Dendritic cell treated with granulocyte-macrophage colony-stimulating factor and Interleukin-4, amounts not matched to agents 40 ng/mL and 50 ng/mL, for 4 days (primary cell): ENCODE data around the gene ZNF266.

Experiments used
- H3K27ac Mint-ChIP-seq: one replicate; pipeline ENCODE4 v1.8.0; 2022; ENCODE audit warnings: mild to moderate bottlenecking, mixed read lengths
- H3K27me3 Mint-ChIP-seq: one replicate; pipeline ENCODE4 v1.8.0; 2022; ENCODE audit warnings: mild to moderate bottlenecking, mixed read lengths
- H3K36me3 Mint-ChIP-seq: one replicate; pipeline ENCODE4 v1.8.0; 2022; ENCODE audit warnings: low read depth, mixed read lengths
- H3K4me1 Mint-ChIP-seq: one replicate; pipeline ENCODE4 v1.8.0; 2022; ENCODE audit warnings: low read depth, mixed read lengths
- H3K4me3 Mint-ChIP-seq: one replicate; pipeline ENCODE4 v1.8.0; 2022; ENCODE audit warnings: mild to moderate bottlenecking, moderate library complexity, mixed read lengths
- H3K9me3 Mint-ChIP-seq: one replicate; pipeline ENCODE4 v1.8.0; 2022; ENCODE audit warnings: mixed read lengths
- intact Hi-C: fragments of 100-400 bp; cut with micrococcal nuclease; formaldehyde crosslinking; loops from one replicate; pipeline ENCODE4 v1.15.0; 2022

The ZNF266 gene

DNA sequence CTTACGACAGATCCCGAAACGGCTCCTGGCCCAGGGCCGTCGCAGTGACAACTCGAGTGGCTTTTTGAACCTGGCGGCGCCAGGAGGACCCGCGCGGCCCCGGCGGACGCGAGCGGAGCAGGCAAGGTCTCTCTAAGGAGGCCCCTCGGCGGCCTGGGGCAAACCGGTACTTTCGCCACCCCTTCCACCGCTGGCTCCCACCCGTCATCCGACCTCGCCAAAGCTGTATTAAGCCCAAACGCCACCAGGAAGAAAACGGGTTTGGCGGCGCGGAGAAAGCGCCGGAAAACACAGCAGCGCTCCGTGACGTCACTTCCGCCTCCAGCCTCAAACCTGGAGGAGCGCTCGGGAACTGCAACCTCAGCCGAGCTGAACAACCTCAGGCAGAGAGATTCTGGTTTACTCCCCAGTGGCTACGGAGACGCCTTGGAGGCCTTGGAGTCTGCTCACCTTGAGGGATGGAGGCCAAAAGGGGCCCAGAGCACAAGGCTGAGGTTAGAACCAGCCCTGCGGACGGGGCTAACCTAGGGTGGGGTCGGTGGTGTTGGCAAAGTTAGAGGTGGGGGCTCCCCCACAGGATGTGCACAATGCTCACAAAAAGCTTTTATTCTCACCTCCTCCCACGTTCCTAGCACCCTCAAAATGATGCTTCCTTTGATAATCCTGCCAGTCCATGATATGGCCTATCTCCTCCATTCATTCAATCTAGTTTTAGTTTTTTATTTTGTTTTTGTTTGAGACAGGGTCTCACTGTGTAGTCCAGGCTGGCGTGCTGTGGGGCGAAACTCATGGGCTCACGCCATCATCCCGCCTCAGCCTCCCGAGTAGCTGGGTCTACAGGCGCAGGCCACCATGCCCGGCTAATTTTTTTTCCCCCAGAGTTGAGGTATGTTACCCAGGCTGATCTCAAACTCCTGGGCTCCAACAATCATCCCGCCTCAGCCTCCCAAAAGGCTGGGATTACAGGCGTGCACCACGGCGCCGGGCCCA, at the start of gene ZNF266:
TSS of gene ZNF266 (minus strand) at position 295 of the 990 bp plus-strand sequence. CDS start 15,484 bp downstream, outside the sequence.
- intact Hi-C loops: loop anchor here (10.0 kb wide), 1 partner anchor 149 kb away; the partner anchor contains the start of gene ZNF121
- H3K36me3 Mint-ChIP-seq: peaks cover 49% of the 10 kb centered on the region
- peaks cover 28% of the 10 kb centered on the region for H3K4me1 Mint-ChIP-seq
- peak within 1 kb of the TSS; percentile 91 for H3K27ac Mint-ChIP-seq
- peak within 1 kb of the TSS; percentile 88 for H3K4me3 Mint-ChIP-seq
- H3K27me3 Mint-ChIP-seq: no peaks in the 10 kb centered on the region
- H3K9me3 Mint-ChIP-seq: peaks cover 13% of the 10 kb centered on the region

DNA sequence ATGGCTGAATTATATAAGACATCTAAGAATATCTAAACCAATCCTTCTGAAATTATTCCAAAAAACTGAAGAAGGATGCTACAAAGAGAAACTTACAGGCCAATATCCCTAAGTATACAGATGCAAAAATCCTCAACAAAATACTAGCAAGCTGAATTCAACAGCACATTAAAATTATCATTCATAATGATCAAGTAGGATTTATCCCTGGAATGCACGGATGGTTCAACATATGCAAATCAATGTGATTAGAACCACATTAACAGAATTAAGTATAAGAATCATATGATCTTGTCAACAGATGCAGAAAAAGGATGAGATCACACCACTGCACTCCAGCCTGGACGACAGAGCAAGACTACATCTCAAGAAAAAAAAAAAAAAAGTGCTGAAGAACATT, 49.8 kb upstream of the ZNF266 start:
- peaks cover 70% of the 10 kb centered on the region for H3K9me3 Mint-ChIP-seq

DNA sequence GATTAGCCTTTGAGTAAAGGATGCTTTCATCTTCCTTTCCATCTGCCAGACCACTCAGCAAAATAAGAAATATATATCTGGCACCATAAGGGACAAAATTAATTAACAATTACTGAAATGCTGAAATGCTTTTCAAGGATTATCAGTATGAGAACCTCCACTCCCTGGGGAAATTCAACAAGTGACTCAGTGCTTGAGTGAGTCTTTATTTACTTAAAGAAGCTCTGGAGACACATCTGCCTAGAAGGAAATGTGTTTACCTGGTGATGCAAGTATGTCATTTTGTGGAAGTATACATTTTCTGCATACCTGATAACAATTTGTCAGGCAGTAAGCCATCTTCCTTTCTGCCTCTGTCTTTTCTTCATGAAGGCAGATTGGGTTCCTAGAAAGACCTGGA, 39.6 kb upstream of the ZNF266 start:
- no peaks in the 10 kb centered on the region for H3K4me1 Mint-ChIP-seq
- no peak overlapping the region for H3K4me3 Mint-ChIP-seq
- no peaks in the 10 kb centered on the region for H3K36me3 Mint-ChIP-seq
- peaks cover 90% of the 10 kb centered on the region for H3K9me3 Mint-ChIP-seq
- no peaks in the 10 kb centered on the region for H3K27me3 Mint-ChIP-seq
- H3K27ac Mint-ChIP-seq: no peak overlapping the region
- intact Hi-C loops: no loop called here

More for the DNA sequence above, 49.8 kb upstream of the ZNF266 start:
- no peaks in the 10 kb centered on the region for H3K4me1 Mint-ChIP-seq
- H3K36me3 Mint-ChIP-seq: no peaks in the 10 kb centered on the region
- H3K27ac Mint-ChIP-seq: no peak overlapping the region
- no peaks in the 10 kb centered on the region for H3K27me3 Mint-ChIP-seq
- no peak overlapping the region for H3K4me3 Mint-ChIP-seq
- intact Hi-C loops: no loop called here

DNA sequence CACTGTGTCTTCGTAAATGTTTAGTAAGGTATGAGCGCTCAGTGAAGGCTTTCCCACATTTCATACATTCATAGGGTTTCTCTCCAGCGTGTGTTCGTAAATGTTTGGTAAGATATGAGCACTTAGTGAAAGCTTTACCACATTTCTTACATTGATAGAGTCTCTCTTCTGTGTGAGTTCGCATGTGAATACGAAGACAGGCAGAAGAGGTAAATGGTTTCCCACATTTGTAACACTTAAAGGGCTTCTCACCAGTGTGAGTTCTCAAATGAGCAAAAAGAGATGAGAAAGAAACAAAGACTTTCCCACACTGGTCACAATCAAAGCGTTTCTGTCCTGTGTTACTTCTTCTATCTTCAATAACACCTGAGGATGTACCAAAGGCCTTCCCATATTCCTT, 31.8 kb upstream of the ZNF266 start:
- no peak overlapping the region for H3K4me3 Mint-ChIP-seq
- no peaks in the 10 kb centered on the region for H3K36me3 Mint-ChIP-seq
- H3K9me3 Mint-ChIP-seq: peaks cover 88% of the 10 kb centered on the region
- H3K27ac Mint-ChIP-seq: no peak overlapping the region
- intact Hi-C loops: no loop called here
- no peaks in the 10 kb centered on the region for H3K4me1 Mint-ChIP-seq
- H3K27me3 Mint-ChIP-seq: no peaks in the 10 kb centered on the region

DNA sequence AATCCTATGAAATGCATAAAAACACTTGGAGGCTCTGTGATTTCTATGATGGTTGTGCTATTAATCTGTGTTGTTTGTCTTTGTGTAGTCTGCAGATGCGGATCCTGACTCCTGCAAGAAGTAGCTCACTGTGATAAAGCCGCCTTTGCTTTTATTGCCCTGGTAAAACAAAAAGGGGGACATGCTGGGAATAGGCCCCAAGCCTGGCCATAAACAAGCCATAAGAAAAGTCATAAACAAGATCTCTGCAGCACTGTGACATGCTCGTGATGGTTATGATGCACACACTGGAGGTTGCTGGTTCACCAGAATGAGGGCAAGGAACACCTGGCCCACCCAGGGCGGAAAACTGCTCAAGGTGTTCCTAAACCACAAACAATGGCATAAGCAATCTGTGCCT, 26.6 kb upstream of the ZNF266 start:
- Mint-ChIP-seq H3K4me3 (no peak overlapping the region), H3K27ac (no peak overlapping the region), H3K27me3 (no peaks in the 10 kb centered on the region), H3K36me3 (no peaks in the 10 kb centered on the region), H3K9me3 (peaks cover 84% of the 10 kb centered on the region), H3K4me1 (no peaks in the 10 kb centered on the region)
- intact Hi-C loops: no loop called here

DNA sequence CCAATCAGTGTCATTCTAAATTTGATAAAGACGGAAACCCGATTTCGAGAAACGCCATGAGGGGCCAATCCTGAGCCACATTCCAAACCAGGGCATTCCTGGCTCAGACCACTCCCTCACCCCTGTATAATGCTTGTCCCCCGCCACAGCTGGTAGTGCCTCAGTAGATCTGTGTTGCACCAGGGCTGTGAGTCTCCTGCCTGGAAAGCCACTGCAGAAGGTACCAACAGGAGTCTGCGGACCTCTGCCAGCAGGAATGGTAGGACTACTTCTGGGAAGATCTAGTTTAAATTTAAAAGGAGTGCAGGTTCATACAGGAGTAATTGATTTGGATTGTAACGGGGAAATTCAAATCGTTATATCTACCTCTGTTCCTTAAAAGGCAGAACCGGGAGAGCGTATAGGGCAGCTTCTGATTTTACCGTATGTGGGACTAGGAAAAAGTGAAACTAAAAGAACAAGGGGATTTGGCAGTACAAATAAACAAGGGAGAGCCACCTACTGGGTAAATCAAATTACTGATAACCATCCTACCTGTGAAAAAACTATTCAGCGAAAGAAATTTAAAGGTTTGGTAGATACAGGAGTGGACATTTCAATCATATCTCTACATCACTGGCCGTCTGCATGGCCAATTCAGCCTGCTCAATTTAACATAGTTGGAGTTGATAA, 20.8 kb upstream of the ZNF266 start:
- intact Hi-C loops: no loop called here

DNA sequence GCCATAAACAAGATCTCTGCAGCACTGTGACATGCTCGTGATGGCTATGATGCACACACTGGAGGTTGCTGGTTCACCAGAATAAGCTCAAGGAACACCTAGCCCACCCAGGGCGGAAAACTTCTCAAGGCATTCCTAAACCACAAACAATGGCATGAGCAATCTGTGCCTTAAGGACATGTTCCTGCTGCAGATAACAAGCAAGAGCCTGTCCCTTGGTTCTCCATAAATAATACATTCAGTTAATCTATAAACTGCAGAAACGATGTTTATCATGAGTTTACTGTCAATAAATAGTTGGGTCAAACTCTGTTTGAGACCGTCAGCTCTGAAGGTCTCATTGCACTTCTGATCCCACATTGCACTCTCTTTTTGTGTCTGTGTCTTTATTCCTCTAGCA, 18.6 kb upstream of the ZNF266 start:
- H3K27me3 Mint-ChIP-seq: no peaks in the 10 kb centered on the region
- H3K36me3 Mint-ChIP-seq: no peaks in the 10 kb centered on the region
- peaks cover 73% of the 10 kb centered on the region for H3K9me3 Mint-ChIP-seq
- no peak overlapping the region for H3K4me3 Mint-ChIP-seq
- H3K4me1 Mint-ChIP-seq: no peaks in the 10 kb centered on the region
- no peak overlapping the region for H3K27ac Mint-ChIP-seq
- intact Hi-C loops: no loop called here

More for the DNA sequence above, 20.8 kb upstream of the ZNF266 start:
- H3K9me3 Mint-ChIP-seq: peaks cover 80% of the 10 kb centered on the region
- H3K36me3 Mint-ChIP-seq: no peaks in the 10 kb centered on the region
- no peaks in the 10 kb centered on the region for H3K4me1 Mint-ChIP-seq
- H3K27me3 Mint-ChIP-seq: no peaks in the 10 kb centered on the region
- H3K27ac Mint-ChIP-seq: no peak overlapping the region
- H3K4me3 Mint-ChIP-seq: no peak overlapping the region

DNA sequence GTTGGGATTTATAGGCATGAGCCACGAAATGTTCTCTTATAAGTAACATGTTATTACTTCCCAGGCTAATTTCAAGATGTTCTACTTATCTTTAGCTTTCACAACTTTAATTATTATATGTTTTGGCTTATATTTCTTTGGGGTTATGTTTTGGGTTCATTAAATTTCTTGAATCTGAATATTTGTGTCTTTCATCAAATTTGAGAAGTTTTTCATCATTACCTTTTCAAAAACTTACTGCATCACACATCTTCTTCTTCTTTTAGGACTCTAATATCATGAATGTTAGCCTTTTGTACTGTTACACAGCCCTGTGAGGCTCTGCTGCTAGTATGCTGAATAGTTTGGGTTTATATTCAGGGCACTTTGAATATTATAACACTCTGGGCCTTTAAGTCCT, 9.7 kb upstream of the ZNF266 start:
- H3K4me1 Mint-ChIP-seq: no peaks in the 10 kb centered on the region
- no peaks in the 10 kb centered on the region for H3K27me3 Mint-ChIP-seq
- H3K4me3 Mint-ChIP-seq: no peak overlapping the region
- no peak overlapping the region for H3K27ac Mint-ChIP-seq
- H3K36me3 Mint-ChIP-seq: no peaks in the 10 kb centered on the region
- peaks cover 78% of the 10 kb centered on the region for H3K9me3 Mint-ChIP-seq
- intact Hi-C loops: no loop called here

DNA sequence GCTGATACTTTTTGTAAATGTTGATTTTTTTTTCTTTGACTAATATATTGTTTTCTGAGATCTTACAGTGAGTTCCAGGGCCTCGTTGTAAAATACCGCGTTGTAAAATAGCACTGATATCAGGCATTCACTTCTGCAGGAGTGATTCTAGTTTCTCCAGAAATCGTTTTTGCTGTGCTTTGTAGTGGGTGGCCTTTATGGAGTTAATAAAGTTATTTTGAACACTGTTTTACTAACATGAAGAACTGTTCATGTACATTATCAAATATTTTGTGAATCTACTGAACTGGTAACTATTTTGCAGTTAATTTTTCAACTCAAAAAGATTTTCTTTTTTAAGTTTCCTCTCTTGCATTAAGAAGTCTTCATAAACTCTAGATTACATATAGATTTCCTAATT, 985 bp upstream of the ZNF266 start:
- intact Hi-C loops: loop anchor here (10.0 kb wide), 1 partner anchor 148 kb away; the partner anchor contains the start of gene ZNF121
- Mint-ChIP-seq H3K27ac (peak overlapping the region; percentile 91), H3K27me3 (no peaks in the 10 kb centered on the region), H3K4me3 (peak overlapping the region; percentile 88), H3K4me1 (peaks cover 26% of the 10 kb centered on the region), H3K9me3 (peaks cover 13% of the 10 kb centered on the region), H3K36me3 (peaks cover 41% of the 10 kb centered on the region)

DNA sequence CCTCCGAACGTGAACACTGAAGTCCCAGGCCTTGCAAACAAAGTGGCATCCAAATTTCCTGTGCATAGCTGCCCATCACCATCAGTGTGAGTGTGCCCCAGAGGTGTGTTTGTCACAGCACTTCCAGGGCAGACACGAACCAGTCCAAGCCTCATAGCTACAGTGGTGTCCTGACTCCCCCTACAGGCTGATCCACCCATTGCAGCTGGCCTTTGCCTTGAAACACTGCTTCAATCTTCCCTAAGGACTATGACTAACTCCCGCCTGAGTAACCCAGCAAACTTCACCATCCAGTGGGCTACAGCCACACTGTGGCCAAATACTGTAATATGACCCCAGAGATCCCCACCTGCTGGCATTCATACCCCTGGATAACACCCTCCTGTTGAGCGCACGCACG, 3.9 kb downstream of the ZNF266 start:
- peaks cover 90% of the 10 kb centered on the region for H3K36me3 Mint-ChIP-seq
- no peak overlapping the region for H3K4me3 Mint-ChIP-seq
- H3K4me1 Mint-ChIP-seq: peaks cover 42% of the 10 kb centered on the region
- peaks cover 21% of the 10 kb centered on the region for H3K9me3 Mint-ChIP-seq
- no peaks in the 10 kb centered on the region for H3K27me3 Mint-ChIP-seq
- intact Hi-C loops: loop anchor here (5.0 to 10.0 kb wide), 2 partner anchors 153 to 294 kb away; partner anchors contain the start of gene ZNF121
- H3K27ac Mint-ChIP-seq: no peak overlapping the region

DNA sequence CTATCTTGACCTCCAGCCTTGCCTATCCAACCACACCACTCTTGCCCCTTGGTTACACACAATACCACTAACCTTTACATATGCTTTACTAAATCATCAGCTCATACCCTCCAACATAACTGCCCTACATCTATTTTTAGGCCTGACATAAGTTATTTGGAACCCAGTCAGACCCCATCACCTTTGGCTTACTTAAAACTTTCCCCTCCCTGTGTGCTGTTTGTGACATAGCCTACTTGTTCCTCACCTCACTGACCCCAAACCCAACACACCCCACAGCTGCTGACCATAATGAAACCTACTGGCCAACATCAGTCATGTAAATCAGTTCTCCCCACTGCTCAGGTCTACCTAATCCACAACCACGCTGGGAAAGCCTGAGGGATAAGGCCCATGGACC, 4.9 kb downstream of the ZNF266 start:
- peaks cover 28% of the 10 kb centered on the region for H3K9me3 Mint-ChIP-seq
- intact Hi-C loops: loop anchor here (5.0 to 10.0 kb wide), 2 partner anchors 154 to 293 kb away; partner anchors contain the start of gene ZNF121
- peaks cover 33% of the 10 kb centered on the region for H3K4me1 Mint-ChIP-seq
- H3K27me3 Mint-ChIP-seq: no peaks in the 10 kb centered on the region
- peaks cover 98% of the 10 kb centered on the region for H3K36me3 Mint-ChIP-seq
- H3K27ac Mint-ChIP-seq: no peak overlapping the region
- H3K4me3 Mint-ChIP-seq: no peak overlapping the region

DNA sequence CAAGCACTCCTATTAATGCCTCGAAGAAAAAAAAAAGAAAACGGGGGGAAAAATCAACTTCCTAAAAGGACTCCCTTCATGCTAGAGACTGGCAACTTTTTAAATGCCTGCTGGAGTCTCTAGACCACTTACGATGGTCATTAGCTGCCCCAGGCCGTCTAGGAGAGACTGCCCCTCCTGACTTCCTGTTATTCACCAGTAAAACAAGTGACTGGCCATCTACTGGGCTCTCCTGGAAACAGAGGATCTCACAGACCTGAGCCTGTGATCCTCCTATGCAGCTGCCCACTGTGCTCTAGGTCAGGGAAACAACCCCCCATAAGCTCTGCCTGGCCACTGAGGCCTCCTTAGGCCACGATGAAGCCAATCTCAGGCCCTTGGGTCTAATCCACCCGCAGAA, 7.4 kb downstream of the ZNF266 start:
- intact Hi-C loops: no loop called here
- Mint-ChIP-seq H3K27me3 (no peaks in the 10 kb centered on the region), H3K36me3 (peaks cover 100% of the 10 kb centered on the region), H3K4me1 (peaks cover 21% of the 10 kb centered on the region), H3K4me3 (no peak overlapping the region), H3K9me3 (peaks cover 53% of the 10 kb centered on the region), H3K27ac (no peak overlapping the region)

DNA sequence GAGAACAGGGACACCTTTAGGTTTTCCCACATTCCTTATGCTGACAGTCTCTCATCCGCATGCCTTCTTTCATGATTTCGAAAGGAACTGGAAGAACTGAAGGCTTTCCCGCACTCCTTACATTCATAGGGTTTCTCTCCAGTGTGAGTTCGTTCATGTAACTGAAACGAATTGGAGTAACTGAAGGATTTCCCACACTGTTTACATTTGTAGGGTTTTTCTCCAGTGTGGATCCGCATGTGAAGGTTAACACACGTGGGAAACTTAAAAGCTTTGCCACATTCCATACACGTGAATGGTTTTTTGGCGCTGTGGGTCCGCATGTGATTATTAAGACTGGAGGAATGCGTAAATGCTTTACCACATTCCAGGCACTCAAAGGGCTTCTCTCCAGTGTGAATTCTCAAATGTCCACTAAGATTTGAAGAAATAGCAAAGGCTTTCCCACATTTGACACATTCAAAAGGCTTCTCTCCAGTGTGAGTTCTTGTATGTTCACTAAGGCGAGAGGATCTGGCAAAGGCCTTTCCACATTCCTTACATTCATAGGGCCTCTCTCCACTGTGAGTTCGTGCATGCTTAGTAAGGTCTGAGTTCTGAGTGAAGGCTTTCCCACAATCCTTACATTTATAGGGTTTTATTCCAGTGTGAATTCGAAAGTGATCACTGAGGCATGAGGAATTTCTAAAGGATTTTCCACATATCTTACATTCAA, 22.0 kb downstream of the ZNF266 start:
- Mint-ChIP-seq H3K4me3 (no peak overlapping the region), H3K36me3 (peaks cover 55% of the 10 kb centered on the region), H3K9me3 (peaks cover 98% of the 10 kb centered on the region), H3K27ac (no peak overlapping the region), H3K4me1 (no peaks in the 10 kb centered on the region), H3K27me3 (no peaks in the 10 kb centered on the region)
- intact Hi-C loops: no loop called here
